HG02840 (cell line): ENCODE results near the gene CPB2.

Experiments
- ATAC-seq: cut with Tn5 transposase; IDR thresholded peaks from one replicate; pipeline ENCODE4 v1.9.1; 2021; ENCODE audit warnings: mild to moderate bottlenecking, moderate library complexity, moderate number of reproducible peaks; ENCODE audit not compliant: unreplicated experiment, low FRiP score

Gene CPB2

DNA sequence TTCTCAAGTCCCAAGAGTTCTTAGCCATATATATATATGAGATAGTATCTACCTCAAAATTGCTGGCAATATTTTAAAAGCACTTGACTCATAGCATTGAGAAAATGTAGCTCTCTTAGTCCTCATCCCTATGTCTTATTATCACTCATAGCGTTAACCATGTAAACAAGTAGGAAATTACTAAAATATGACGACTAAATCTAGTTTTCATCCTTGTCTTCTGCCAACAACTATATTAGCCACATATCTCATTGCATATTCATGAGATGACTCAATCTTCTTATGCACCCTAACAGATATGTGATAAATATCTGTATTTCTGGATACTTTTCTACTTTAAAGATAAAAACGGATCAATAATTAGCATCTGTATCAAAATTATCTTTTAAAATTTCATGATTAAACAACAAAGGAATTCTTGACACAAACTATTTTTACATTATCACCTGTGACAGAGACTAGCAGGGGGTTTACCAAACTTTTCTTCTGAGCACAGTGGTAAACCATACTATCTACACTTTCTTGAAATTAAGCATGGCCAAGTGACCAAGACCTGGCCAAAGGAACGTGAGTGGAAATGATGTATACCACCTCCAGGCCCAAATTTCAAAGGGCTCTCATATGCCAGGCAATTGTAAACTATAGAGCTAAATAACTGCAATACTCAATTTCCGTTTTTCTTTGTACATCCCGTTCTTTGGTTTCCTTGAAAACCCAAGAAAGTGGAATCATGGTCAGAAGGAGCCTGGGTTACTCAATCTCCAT lies 98.0 kb downstream of the CPB2 start:
- ATAC-seq = no peak

DNA sequence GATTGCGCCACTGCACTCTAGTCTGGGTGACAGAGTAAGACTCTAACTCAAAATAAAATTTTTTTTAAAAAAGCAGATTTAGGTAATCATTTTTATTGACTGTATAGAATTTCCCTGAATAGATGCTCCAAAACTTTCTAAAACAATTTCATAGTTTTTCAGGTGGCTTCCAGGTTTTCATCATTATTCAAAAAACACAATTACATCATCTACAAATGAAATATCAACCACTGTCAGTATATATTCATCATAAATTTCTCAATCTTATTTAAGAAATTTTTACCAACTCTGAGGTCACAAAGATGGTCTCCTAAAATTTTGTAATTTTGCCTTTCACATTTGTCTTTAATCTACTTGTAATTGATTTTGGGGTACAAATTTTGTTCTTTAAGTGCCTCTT lies 100.3 kb downstream of the CPB2 start:
- no peak for ATAC-seq
